B cell (primary cell): Measurements from ENCODE around the gene TBC1D22A. TPM values are rescaled to one million over a fixed set of nuclear protein-coding genes. Genes with fewer than 3 reads are reported as not detected.

Source experiments
- ATAC-seq: fragments of 200-7000 bp; cut with Tn5 transposase; one replicate; pipeline ENCODE4 v1.10.0; 2021; ENCODE audit warnings: low read depth, mild to moderate bottlenecking, moderate number of reproducible peaks, moderate library complexity
- CTCF ChIA-PET: fragments of 350-600 bp; sonication (Branson Sonifier 250); formaldehyde crosslinking; loops from one replicate; lab custom pipeline; 2021; ENCODE audit warnings: antibody characterized with exemption, inconsistent platforms; lab: Charles Lee
- POLR2A ChIA-PET: fragments of 350-600 bp; sonication (Branson Sonifier 250); formaldehyde crosslinking; loops from one replicate; lab custom pipeline; 2021; ENCODE audit warnings: antibody characterized with exemption; lab: Charles Lee
- DNase-seq: peaks from one replicate; pipeline ENCODE4 v3.0.0; 2013
- H2AFZ ChIP-seq: 2 replicates; pipeline ENCODE4 v1.6.1; 2012; ENCODE audit warnings: mild to moderate bottlenecking, low read depth, low read length; ENCODE audit not compliant: insufficient read depth, poor library complexity, severe bottlenecking
- H3K27ac ChIP-seq, 2 donors: 1 replicate in 1 of 2; 2 replicates in 1 of 2; pipeline ENCODE4 v1.5.1; 2012 to 2013; ENCODE audit warnings: low read length in 2 of 2, mild to moderate bottlenecking in 2 of 2, moderate library complexity in 1 of 2
- H3K27me3 ChIP-seq, 4 experiments: fragments of 200-600 bp in 1 of 4; sonication (generic) in 1 of 4; replicated peaks in 1 of 4; 1 replicate in 2 of 4; 2 replicates in 2 of 4; pipeline versions ENCODE4 v1.6.1 to v1.7.0; 2013 to 2016; ENCODE audit warnings: low read length in 3 of 4, mild to moderate bottlenecking in 2 of 4, mixed read lengths in 1 of 4, moderate library complexity in 1 of 4; ENCODE audit not compliant: insufficient read depth in 4 of 4, control insufficient read depth in 3 of 4; ENCODE audit errors: control extremely low read depth in 1 of 4
- H3K36me3 ChIP-seq, 2 experiments: replicated peaks in 1 of 2; 1 replicate in 1 of 2; 2 replicates in 1 of 2; pipeline versions ENCODE4 v1.6.1 to v1.7.1; 2013; ENCODE audit warnings: low read length in 1 of 2; ENCODE audit not compliant: insufficient read depth in 2 of 2, control insufficient read depth in 1 of 2; ENCODE audit errors: control extremely low read depth in 1 of 2, extremely low read depth in 1 of 2
- H3K4me1 ChIP-seq, 2 donors: fragments of 200-600 bp in 1 of 2; sonication (generic) in 1 of 2; 1 replicate in 1 of 2; 2 replicates in 1 of 2; pipeline versions ENCODE4 v1.5.1 to v1.6.1; 2013 to 2017; ENCODE audit warnings: low read length in 2 of 2; ENCODE audit not compliant: control insufficient read depth in 2 of 2, insufficient read depth in 2 of 2
- H3K4me2 ChIP-seq: replicated peaks from 2 replicates; pipeline ENCODE3; 2012; ENCODE audit warnings: mild to moderate bottlenecking, low read depth, low read length; ENCODE audit not compliant: poor library complexity, severe bottlenecking
- H3K4me3 ChIP-seq, 5 experiments: fragments of 200-600 bp in 1 of 5; sonication (generic) in 1 of 5; 1 replicate in 3 of 5; 2 replicates in 2 of 5; pipeline versions ENCODE4 v1.5.1 to v1.7.0; 2011 to 2016; ENCODE audit warnings: low read length in 4 of 5, mild to moderate bottlenecking in 4 of 5, low read depth in 2 of 5, control low read depth in 1 of 5, moderate library complexity in 1 of 5; ENCODE audit not compliant: insufficient read depth in 1 of 5; ENCODE audit errors: control extremely low read depth in 1 of 5, extremely low read depth in 1 of 5
- H3K79me2 ChIP-seq: fragments of 200-600 bp; sonication (generic); one replicate; pipeline ENCODE4 v1.6.0; 2016; ENCODE audit warnings: low read length; ENCODE audit not compliant: control insufficient read depth, insufficient read depth
- H3K9ac ChIP-seq: fragments of 200-600 bp; sonication (generic); 2 replicates; pipeline ENCODE4 v1.6.1; 2017; ENCODE audit warnings: mild to moderate bottlenecking, low read length, moderate library complexity
- H3K9me3 ChIP-seq, 3 donors: one replicate each; pipeline versions ENCODE4 v1.6.1 to v1.7.1; 2013; ENCODE audit warnings: low read length in 2 of 3; ENCODE audit not compliant: control insufficient read depth in 2 of 3, insufficient read depth in 1 of 3; ENCODE audit errors: control extremely low read depth in 1 of 3
- H4K20me1 ChIP-seq: 2 replicates; pipeline ENCODE4 v1.6.0; 2012; ENCODE audit warnings: mild to moderate bottlenecking, low read length; ENCODE audit not compliant: insufficient read depth, control insufficient read depth, poor library complexity, severe bottlenecking
- H3K27ac Mint-ChIP-seq: one replicate; pipeline ENCODE4 v1.8.0; 2021; ENCODE audit warnings: mixed read lengths
- H3K27me3 Mint-ChIP-seq: one replicate; pipeline ENCODE4 v1.8.0; 2021; ENCODE audit warnings: mixed read lengths
- H3K4me1 Mint-ChIP-seq: one replicate; pipeline ENCODE4 v1.8.0; 2021; ENCODE audit warnings: mixed read lengths
- H3K4me3 Mint-ChIP-seq: one replicate; pipeline ENCODE4 v1.8.0; 2021; ENCODE audit warnings: mixed read lengths
- H3K9me3 Mint-ChIP-seq: one replicate; pipeline ENCODE4 v1.8.0; 2022; ENCODE audit warnings: mixed read lengths; ENCODE audit not compliant: insufficient read depth
- EZH2 ChIP-seq: IDR thresholded peaks from 2 replicates; pipeline ENCODE4 v1.6.1; 2012; ENCODE audit warnings: borderline replicate concordance, low read depth, mild to moderate bottlenecking, moderate library complexity, low read length; ENCODE audit not compliant: insufficient read depth, poor library complexity, severe bottlenecking
- WGBS: methylation state at CpG from one replicate; pipeline ENCODE4 v1.1.5; 2013; ENCODE audit warnings: missing lambda C conversion rate; ENCODE audit not compliant: insufficient coverage; 5-methylcytosine and 5-hydroxymethylcytosine counted together
- intact Hi-C: fragments of 100-400 bp; cut with micrococcal nuclease; formaldehyde crosslinking; loops from one replicate; pipeline ENCODE4 v1.10.0; 2022
- polyA plus RNA-seq: library from polyadenylated mRNA; depleted of rRNA; stranded (reverse); fragments of >200 nt; gene quantifications from 2 replicates; pipeline ENCODE4 v1.2.3, GENCODE V29; 2012
- total RNA-seq, 2 donors: library from RNA; stranded (reverse); fragments of 120-200 nt in 1 of 2; gene quantifications; 1 replicate in 1 of 2; 2 replicates in 1 of 2; pipeline versions ENCODE4 v1.2.3 to v1.2.4, GENCODE V29; 2013 to 2022
- TF ChIP-seq, protein P1 (sequence below): fragments of 200-600 bp; IDR thresholded peaks from one replicate; pipeline ENCODE4 v1.8.0; 2022; ENCODE audit warnings: antibody characterized with exemption, mild to moderate bottlenecking

Gene TBC1D22A
- total and polyA plus RNA-seq, 2 donors (not counting 1 experiment from before 2014, with no cell fraction given): 73.8 to 128 TPM

DNA sequence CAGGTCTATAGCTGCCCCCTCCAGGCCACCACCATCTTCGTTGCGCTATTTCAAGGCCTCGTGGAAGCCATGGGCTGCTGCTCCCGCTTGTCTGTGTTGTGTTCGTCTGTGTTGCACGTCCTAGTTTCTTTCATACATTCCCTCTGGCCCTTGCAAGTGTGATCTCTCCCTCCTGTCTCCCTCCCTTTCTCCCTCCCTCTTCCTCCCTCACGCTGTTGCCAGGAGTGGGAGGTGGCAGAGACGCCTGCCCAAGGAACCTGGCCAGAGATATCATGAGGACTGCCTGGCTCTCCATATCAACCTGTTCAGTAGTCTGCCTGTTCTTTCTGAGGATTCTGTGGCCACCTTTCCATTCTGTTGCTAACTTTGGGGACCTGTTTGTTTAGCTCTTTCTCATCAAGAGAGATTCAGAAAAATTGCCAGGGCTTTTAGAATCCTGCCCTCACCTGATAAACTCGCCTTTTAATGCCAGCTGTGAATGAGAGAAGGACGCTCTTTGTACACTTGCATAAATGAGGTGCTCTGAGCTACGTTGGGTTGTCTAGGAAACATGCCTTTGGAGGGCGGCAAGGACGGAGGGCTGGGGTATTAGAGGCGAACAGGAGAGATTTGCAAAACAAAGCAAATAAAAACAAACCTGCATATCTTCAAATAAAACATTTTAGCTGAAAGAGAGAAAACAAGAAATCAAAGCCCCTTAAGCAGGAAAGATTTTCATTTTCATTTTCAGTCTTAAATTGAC, 185.2 kb downstream of the TBC1D22A start:
- H3K27me3 Mint-ChIP-seq: no peaks in the 10 kb centered on the region
- Histone ChIP-seq H3K36me3 (peaks cover 0 to 45% of the 10 kb centered on the region in 2 experiments), H3K27ac (no peak overlapping the region), H3K27me3 (no peaks in the 10 kb centered on the region), H3K9me3 (no peaks in the 10 kb centered on the region), H3K9ac (no peak overlapping the region), H3K4me3 (no peak overlapping the region), H4K20me1 (peaks cover 94% of the 10 kb centered on the region), H2AFZ (no peak overlapping the region), H3K4me2 (no peak overlapping the region), H3K4me1 (peaks cover 0 to 16% of the 10 kb centered on the region in 2 donors), H3K79me2 (peaks cover 97% of the 10 kb centered on the region)
- DNase-seq (no peak), ATAC-seq (no peak)
- H3K4me1 Mint-ChIP-seq: peaks cover 36% of the 10 kb centered on the region
- POLR2A ChIA-PET: no interaction called here
- 92% methylated on average over 8 of the region's 14 CpGs for WGBS
- TF ChIP-seq EZH2: no peak
- TF ChIP-seq, protein P1, sequence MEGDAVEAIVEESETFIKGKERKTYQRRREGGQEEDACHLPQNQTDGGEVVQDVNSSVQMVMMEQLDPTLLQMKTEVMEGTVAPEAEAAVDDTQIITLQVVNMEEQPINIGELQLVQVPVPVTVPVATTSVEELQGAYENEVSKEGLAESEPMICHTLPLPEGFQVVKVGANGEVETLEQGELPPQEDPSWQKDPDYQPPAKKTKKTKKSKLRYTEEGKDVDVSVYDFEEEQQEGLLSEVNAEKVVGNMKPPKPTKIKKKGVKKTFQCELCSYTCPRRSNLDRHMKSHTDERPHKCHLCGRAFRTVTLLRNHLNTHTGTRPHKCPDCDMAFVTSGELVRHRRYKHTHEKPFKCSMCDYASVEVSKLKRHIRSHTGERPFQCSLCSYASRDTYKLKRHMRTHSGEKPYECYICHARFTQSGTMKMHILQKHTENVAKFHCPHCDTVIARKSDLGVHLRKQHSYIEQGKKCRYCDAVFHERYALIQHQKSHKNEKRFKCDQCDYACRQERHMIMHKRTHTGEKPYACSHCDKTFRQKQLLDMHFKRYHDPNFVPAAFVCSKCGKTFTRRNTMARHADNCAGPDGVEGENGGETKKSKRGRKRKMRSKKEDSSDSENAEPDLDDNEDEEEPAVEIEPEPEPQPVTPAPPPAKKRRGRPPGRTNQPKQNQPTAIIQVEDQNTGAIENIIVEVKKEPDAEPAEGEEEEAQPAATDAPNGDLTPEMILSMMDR: no peak
- H3K9me3 Mint-ChIP-seq: peaks cover 3% of the 10 kb centered on the region
- intact Hi-C loops: no loop called here
- CTCF ChIA-PET: no interaction called here
- no peak overlapping the region for H3K27ac Mint-ChIP-seq
- H3K4me3 Mint-ChIP-seq: no peak overlapping the region

DNA sequence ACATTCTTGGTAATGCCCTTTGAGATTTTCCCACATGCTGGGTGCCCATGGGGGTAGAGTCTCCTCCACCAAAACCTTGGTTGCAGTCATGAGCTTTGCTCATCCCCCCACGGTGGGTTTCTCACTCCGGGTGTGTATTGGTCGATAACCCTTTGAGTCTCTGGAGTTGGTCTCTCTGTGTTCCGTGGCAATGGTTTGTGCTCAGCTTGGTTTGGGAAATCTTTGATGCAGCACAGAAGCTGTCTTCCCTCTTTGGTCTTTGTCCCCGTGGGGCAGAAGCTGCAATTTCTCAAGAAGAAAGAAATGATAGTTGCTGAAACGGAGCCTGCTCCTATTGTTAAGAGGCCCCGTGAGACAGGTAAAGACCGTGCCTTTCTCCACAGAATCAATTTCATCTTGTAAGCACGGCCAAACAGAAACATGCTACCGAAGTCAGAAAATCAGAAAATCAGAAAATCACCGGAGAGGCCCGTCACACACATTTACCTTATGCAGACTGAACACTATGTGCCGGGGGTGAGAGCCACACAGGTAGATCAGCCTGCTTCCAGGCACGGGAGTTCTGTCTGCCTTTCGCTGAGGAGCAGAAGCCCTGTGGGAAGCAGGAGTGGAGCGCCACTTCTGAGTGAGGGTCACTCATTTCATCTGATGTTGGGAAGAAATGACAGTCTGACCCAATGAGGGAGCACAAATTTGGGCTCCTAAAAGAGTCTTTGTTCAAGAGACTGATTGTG, 186.1 kb downstream of the TBC1D22A start:
- ATAC-seq (no peak), DNase-seq (no peak)
- TF ChIP-seq, protein P1: no peak
- TF ChIP-seq EZH2: no peak
- Histone ChIP-seq H3K27me3 (no peaks in the 10 kb centered on the region), H3K9ac (no peak overlapping the region), H3K79me2 (peaks cover 96% of the 10 kb centered on the region), H3K9me3 (no peaks in the 10 kb centered on the region), H3K4me3 (no peak overlapping the region), H3K4me2 (no peak overlapping the region), H3K4me1 (peaks cover 0 to 12% of the 10 kb centered on the region in 2 donors), H2AFZ (no peak overlapping the region), H3K27ac (no peak overlapping the region), H3K36me3 (peaks cover 1 to 45% of the 10 kb centered on the region in 2 experiments), H4K20me1 (peaks cover 94% of the 10 kb centered on the region)
- H3K27ac Mint-ChIP-seq: no peak overlapping the region
- no peaks in the 10 kb centered on the region for H3K27me3 Mint-ChIP-seq
- CTCF ChIA-PET: no interaction called here
- no peak overlapping the region for H3K4me3 Mint-ChIP-seq
- peaks cover 3% of the 10 kb centered on the region for H3K9me3 Mint-ChIP-seq
- POLR2A ChIA-PET: no interaction called here
- peaks cover 30% of the 10 kb centered on the region for H3K4me1 Mint-ChIP-seq
- 76% methylated on average over 14 of the region's 16 CpGs for WGBS
- intact Hi-C loops: no loop called here
